Kidney capillary endothelial cell (primary cell): Measurements from ENCODE around the gene CORO6.
A peak's percentile ranks its signal among the peaks of the same experiment; 100 is the strongest.

Source experiments
- DNase-seq: peaks from one replicate; pipeline ENCODE4 v3.0.0-alpha.2; 2018; ENCODE audit warnings: low spot score

CORO6 gene

GRCh38 chr17:29630630-29631193 is 8.0 kb upstream of the CORO6 start:
- no peak for DNase-seq

GRCh38 chr17:29629839-29630238 is 7.1 kb upstream of the CORO6 start:
- DNase-seq = no peak

GRCh38 chr17:29628644-29629043 is 5.9 kb upstream of the CORO6 start:
- DNase-seq = no peak

- no peak for DNase-seq
Measured at GRCh38 chr17:29627951-29628350, 5.2 kb upstream of the CORO6 start.

- DNase-seq = no peak
Measured at GRCh38 chr17:29625037-29625750, 2.5 kb upstream of the CORO6 start.

- no peak for DNase-seq
Measured at GRCh38 chr17:29624586-29624985, 1.9 kb upstream of the CORO6 start.

GRCh38 chr17:29623283-29623647 is 553 bp upstream of the CORO6 start:
- no peak for DNase-seq

GRCh38 chr17:29621751-29622194 is 939 bp downstream of the CORO6 start:
- no peak for DNase-seq

- no peak for DNase-seq
Measured at GRCh38 chr17:29620779-29621500, 1.8 kb downstream of the CORO6 start.

GRCh38 chr17:29620271-29620670 is 2.4 kb downstream of the CORO6 start:
- no peak for DNase-seq

GRCh38 chr17:29619251-29619650 is 3.5 kb downstream of the CORO6 start:
- DNase-seq = no peak

GRCh38 chr17:29618272-29619065 is 4.2 kb downstream of the CORO6 start:
- no peak for DNase-seq

GRCh38 chr17:29617481-29618271 is 5.0 kb downstream of the CORO6 start:
- DNase-seq = no peak

- DNase-seq = peak; percentile 87
Measured at GRCh38 chr17:29617125-29617480, 5.6 kb downstream of the CORO6 start.

GRCh38 chr17:29616300-29617048 is 6.2 kb downstream of the CORO6 start:
- no peak for DNase-seq

GRCh38 chr17:29615492-29616299 is 7.0 kb downstream of the CORO6 start:
- peak; percentile 85 for DNase-seq

- DNase-seq = no peak
Measured at GRCh38 chr17:29615048-29615385, 7.7 kb downstream of the CORO6 start.

- DNase-seq = no peak
Measured at GRCh38 chr17:29614349-29615047, 8.2 kb downstream of the CORO6 start.

- DNase-seq = no peak
Measured at GRCh38 chr17:29613856-29614255, 8.9 kb downstream of the CORO6 start.
